ENCODE measurements around the gene ZCCHC8. TPM values are rescaled to one million over a fixed set of nuclear protein-coding genes. Genes with fewer than 3 reads are reported as not detected.
"Not testable (repeated sequence)": the region's sequence is repeated elsewhere in the genome, so short reads cannot be mapped to it uniquely, and the experiment has no call there.

ZCCHC8 gene
- total RNA-seq, 2 experiments from 2014 or later: 44.8 to 45.3 TPM

- no peaks in the 10 kb centered on the region for H3K27me3 Mint-ChIP-seq
- H3K9me3 Mint-ChIP-seq: no peaks in the 10 kb centered on the region
- H3K4me1 Mint-ChIP-seq: peaks cover 12% of the 10 kb centered on the region
- H3K4me3 Mint-ChIP-seq: no peak overlapping the region
- H3K36me3 Mint-ChIP-seq: no peaks in the 10 kb centered on the region
- POLR2A ChIA-PET: no interaction called here
- DNase-seq (peak; percentile 24), ATAC-seq (ENCODE audit: low read depth) (no peak)
- no peak overlapping the region for H3K27ac Mint-ChIP-seq
These were observed 42.4 kb downstream of the ZCCHC8 start for GRCh38 chr12:122458105-122459035.

DNA sequence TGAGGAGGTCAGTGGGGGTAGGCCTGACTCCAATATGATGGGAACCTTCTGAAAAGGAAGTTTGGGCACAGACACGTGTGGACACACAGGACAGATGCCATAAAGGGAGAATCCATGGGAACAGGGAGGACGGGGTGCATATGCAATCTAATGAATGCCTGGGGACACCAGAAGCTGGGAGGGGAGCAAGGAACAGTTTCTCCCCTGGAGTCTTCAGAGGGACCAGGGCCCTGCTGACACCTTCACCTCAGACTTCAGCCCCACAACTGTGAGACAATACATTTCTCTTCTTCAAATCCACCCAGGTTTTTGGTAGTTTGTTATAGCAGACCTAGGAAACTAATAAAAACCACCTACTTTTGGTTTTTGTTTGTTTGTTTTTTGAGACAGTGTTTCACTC lies 43.1 kb downstream of the ZCCHC8 start:
- H3K36me3 Mint-ChIP-seq: no peaks in the 10 kb centered on the region
- no peaks in the 10 kb centered on the region for H3K9me3 Mint-ChIP-seq
- ATAC-seq (ENCODE audit: low read depth): no peak
- H3K4me1 Mint-ChIP-seq: peaks cover 19% of the 10 kb centered on the region
- no peaks in the 10 kb centered on the region for H3K27me3 Mint-ChIP-seq
- no peak overlapping the region for H3K4me3 Mint-ChIP-seq
- peak overlapping the region; percentile 21 for H3K27ac Mint-ChIP-seq
- POLR2A ChIA-PET: no interaction called here
- peak; percentile 9 for DNase-seq

DNA sequence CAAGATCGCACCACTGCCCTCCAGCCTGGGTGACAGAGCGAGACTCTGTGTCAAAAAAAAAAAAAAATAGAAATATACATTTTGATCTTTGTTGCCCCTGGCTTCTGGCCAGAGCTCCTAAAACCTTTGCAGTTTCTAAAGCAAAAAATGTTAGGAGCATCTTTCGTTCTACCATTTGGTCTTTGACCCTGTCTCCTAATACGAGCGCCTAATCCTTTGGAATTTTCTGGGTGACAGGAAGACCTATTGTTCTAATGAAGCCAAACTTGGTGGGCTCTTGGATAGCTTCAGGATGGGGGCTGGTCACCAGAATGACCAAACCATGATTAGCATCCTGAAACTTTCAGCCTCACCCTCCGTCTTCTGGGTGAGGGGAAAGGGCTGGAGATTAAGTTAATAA lies 46.0 kb downstream of the ZCCHC8 start:
- H3K27ac Mint-ChIP-seq: peak overlapping the region; percentile 99
- no peak overlapping the region for H3K4me3 Mint-ChIP-seq
- no peaks in the 10 kb centered on the region for H3K9me3 Mint-ChIP-seq
- H3K27me3 Mint-ChIP-seq: no peaks in the 10 kb centered on the region
- no peak for ATAC-seq (ENCODE audit: low read depth)
- DNase-seq: no peak
- H3K36me3 Mint-ChIP-seq: no peaks in the 10 kb centered on the region
- POLR2A ChIA-PET: interaction anchor here (0.5 to 1.6 kb wide), 4 partner anchors 8 to 188 kb away, joined by 3 to 6 read pairs (median 4); partner anchors contain the start of gene ZCCHC8
- H3K4me1 Mint-ChIP-seq: peaks cover 26% of the 10 kb centered on the region

DNA sequence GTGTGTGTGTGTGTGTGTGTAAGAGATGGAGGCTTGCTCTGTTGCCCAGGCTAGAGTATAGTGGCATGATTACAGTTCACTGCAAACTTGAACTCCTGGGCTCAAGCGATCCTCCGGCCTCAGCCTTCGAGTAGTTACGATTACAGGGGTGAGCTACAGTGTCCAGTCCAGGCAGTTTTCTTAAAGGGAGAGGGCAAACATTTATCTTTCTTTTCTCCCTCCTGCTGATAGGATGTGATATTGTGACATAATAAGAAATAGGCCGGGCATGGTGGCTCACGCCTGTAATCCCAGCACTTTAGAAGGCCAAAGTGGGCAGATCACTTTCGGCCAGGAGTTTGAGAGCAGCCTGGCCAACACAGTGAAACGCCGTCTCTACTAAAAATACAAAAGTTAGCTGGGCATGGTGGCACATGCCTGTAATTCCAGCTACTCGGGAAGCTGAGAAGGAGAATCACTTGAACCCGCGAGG lies 46.4 kb downstream of the ZCCHC8 start:
- POLR2A ChIA-PET: interaction anchor here (0.6 to 1.6 kb wide), 4 partner anchors 9 to 55 kb away, joined by 3 to 6 read pairs (median 4); partner anchors contain the start of gene ZCCHC8

GRCh38 chr12:122452701-122453285 lies 47.9 kb downstream of the ZCCHC8 start:
- POLR2A ChIA-PET: interaction anchor here (0.6 to 1.2 kb wide), 7 partner anchors 23 to 227 kb away, joined by 3 to 12 read pairs (median 3); partner anchors contain the start of genes DIABLO, KNTC1, RSRC2 and ZCCHC8
- DNase-seq (peak; percentile 52), ATAC-seq (ENCODE audit: low read depth) (no peak)
- H3K27me3 Mint-ChIP-seq: no peaks in the 10 kb centered on the region
- peak overlapping the region; percentile 83 for H3K4me3 Mint-ChIP-seq
- no peaks in the 10 kb centered on the region for H3K36me3 Mint-ChIP-seq
- no peaks in the 10 kb centered on the region for H3K9me3 Mint-ChIP-seq
- H3K4me1 Mint-ChIP-seq: peaks cover 23% of the 10 kb centered on the region
- H3K27ac Mint-ChIP-seq: peak overlapping the region; percentile 99

More for the DNA sequence above, 46.4 kb downstream of the ZCCHC8 start:
- ATAC-seq (ENCODE audit: low read depth) (peak; percentile 4), DNase-seq (peak; percentile 34)
- peaks cover 26% of the 10 kb centered on the region for H3K4me1 Mint-ChIP-seq
- H3K36me3 Mint-ChIP-seq: no peaks in the 10 kb centered on the region
- peak overlapping the region; percentile 99 for H3K27ac Mint-ChIP-seq
- H3K9me3 Mint-ChIP-seq: no peaks in the 10 kb centered on the region
- no peaks in the 10 kb centered on the region for H3K27me3 Mint-ChIP-seq
- H3K4me3 Mint-ChIP-seq: peak overlapping the region; percentile 83

DNA sequence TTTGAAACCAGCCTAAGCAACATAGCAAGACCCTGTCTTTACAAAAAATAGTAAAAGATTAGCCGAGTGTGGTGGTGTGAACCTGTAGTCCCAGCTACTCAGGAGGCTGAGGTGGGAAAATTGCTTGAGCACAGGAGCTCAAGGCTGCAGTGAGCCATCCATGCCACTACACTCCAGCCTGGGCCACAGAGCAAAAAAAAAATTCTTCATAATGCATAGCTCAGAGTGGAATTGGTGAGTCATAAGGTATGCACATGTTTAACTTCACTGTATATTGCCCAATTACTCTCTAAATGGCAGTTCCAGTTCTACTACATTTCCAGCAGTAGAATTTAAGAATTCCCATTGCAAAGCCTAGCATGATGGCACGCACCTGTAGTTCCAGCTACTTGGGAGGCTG lies 51.4 kb downstream of the ZCCHC8 start:
- POLR2A ChIA-PET: interaction anchor here (0.7 to 0.9 kb wide), 2 partner anchors 52 to 137 kb away, joined by 3 read pairs; partner anchors contain the start of gene ZCCHC8
- Mint-ChIP-seq H3K27me3 (peaks cover 3% of the 10 kb centered on the region), H3K27ac (no peak overlapping the region), H3K9me3 (no peaks in the 10 kb centered on the region), H3K4me3 (no peak overlapping the region), H3K36me3 (no peaks in the 10 kb centered on the region), H3K4me1 (peaks cover 21% of the 10 kb centered on the region)
- no peak for DNase-seq
- no peak for ATAC-seq (ENCODE audit: low read depth)

DNA sequence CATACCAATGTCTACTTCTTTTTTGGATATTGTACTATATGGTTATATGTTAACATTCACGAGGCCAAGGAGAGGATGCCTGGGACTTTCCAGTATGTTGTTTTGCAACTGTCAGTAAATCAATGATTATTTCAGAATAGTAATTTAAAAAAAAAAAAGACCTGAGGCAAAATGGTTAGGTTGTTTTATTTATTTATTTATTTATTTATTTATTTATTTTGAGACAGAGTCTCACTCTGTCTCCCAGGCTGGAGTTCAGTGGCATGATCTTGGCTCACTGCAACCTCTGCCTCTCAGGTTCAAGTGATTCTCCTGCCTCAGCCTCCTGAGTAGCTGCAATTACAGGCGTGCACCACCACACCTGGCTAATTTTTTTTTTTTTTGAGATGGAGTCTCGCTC lies 52.9 kb downstream of the ZCCHC8 start:
- H3K9me3 Mint-ChIP-seq; H3K4me1 Mint-ChIP-seq; H3K4me3 Mint-ChIP-seq; H3K27ac Mint-ChIP-seq; DNase-seq; H3K36me3 Mint-ChIP-seq; ATAC-seq (ENCODE audit: low read depth); POLR2A ChIA-PET; H3K27me3 Mint-ChIP-seq: not testable (repeated sequence)

DNA sequence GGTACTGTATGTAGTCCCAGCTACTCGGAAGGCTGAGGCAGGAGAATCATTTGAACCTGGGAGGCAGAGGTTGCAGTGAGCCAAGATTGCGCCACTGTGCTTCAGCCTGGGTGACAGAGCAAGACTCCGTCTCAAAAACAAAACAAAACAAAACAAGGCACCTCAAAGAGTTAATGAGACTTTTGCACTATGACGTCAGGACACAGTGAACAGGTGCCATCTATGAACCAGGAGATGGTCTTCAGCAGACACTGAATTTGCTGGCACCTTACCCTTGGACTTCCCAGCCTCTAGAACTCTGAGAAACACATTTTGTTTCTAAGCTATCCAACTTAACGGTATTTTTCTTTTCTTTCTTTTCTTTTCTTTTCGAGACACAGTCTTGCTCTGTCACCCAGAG lies 54.3 kb downstream of the ZCCHC8 start:
- POLR2A ChIA-PET, H3K9me3 Mint-ChIP-seq: not testable (repeated sequence)

DNA sequence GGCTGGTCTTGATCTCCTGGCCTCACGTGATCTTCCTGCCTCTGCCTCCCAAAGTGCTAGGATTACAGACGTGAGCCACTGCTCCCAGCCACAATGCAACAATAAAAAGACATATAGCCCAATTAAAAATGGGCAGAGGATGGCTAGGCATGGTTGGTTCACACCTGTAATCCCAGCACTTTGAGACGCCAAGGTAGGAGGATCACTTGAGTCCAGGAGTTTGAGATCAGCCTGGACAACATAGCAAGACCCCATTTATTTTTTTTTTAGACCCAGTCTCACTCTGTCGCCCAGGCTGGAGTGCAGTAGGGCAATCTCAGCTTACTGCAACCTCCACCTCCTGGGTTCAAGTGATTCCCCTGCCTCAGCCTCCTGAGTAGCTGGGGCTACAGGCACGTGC lies 56.7 kb downstream of the ZCCHC8 start:
- not testable (repeated sequence) for H3K4me1 Mint-ChIP-seq, H3K27me3 Mint-ChIP-seq

More for the DNA sequence above, 54.3 kb downstream of the ZCCHC8 start:
- H3K4me1 Mint-ChIP-seq; H3K4me3 Mint-ChIP-seq; H3K27me3 Mint-ChIP-seq; H3K27ac Mint-ChIP-seq; ATAC-seq (ENCODE audit: low read depth); H3K36me3 Mint-ChIP-seq; DNase-seq: not testable (repeated sequence)

GRCh38 chr12:122438822-122439221 lies 61.9 kb downstream of the ZCCHC8 start:
- DNase-seq; H3K27ac Mint-ChIP-seq; H3K9me3 Mint-ChIP-seq; ATAC-seq (ENCODE audit: low read depth); H3K27me3 Mint-ChIP-seq; POLR2A ChIA-PET; H3K36me3 Mint-ChIP-seq; H3K4me1 Mint-ChIP-seq; H3K4me3 Mint-ChIP-seq: not testable (repeated sequence)

More for the DNA sequence above, 56.7 kb downstream of the ZCCHC8 start:
- H3K27ac Mint-ChIP-seq; H3K4me3 Mint-ChIP-seq; ATAC-seq (ENCODE audit: low read depth); DNase-seq; H3K36me3 Mint-ChIP-seq; H3K9me3 Mint-ChIP-seq; POLR2A ChIA-PET: not testable (repeated sequence)

DNA sequence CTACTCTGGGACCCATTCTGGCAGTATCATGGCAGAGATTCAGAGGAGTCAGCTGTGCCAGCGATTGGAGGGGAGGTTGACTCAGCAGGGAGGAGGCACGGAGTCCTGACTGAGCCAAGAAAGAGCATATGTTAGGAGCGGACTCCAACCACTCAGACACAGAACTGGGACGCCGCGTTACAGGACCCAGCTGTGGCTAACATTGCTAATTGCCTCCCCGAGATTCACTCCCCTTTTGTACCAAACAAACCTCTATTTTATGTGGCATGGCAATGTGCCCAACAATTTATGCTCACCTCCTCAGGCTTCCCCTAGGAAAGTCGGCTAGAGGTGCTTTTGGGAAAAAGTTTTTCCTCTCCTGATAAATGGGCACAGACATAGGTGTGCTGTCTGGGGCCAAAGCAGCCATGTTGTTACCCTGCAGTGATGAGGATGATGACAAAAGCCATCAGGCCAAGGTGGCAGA lies 63.0 kb downstream of the ZCCHC8 start:
- H3K36me3 Mint-ChIP-seq: no peaks in the 10 kb centered on the region
- no peaks in the 10 kb centered on the region for H3K4me1 Mint-ChIP-seq
- DNase-seq (no peak), ATAC-seq (ENCODE audit: low read depth) (no peak)
- H3K27me3 Mint-ChIP-seq: no peaks in the 10 kb centered on the region
- H3K9me3 Mint-ChIP-seq: no peaks in the 10 kb centered on the region
- POLR2A ChIA-PET: no interaction called here
- no peak overlapping the region for H3K4me3 Mint-ChIP-seq
- no peak overlapping the region for H3K27ac Mint-ChIP-seq

DNA sequence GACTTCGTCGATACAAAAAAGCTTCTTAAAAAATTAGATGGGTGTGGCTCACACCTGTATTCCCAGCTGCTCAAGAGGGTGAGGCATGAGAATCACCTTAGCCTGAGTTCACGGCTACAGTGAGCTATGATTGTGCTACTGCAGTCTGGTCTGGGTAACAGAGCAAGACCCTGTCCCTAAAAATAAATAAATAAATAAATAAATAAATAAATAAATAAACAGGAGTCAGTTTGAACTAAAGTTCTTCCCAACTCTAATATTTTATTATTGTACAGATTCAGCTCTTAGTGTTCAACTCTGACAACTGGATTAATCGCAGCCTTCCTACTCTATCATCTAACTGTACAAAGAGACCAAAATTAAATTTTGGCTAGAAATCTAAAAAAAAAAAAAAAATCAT lies 65.5 kb downstream of the ZCCHC8 start:
- ATAC-seq (ENCODE audit: low read depth): no peak

GRCh38 chr12:122429043-122429442 lies 71.7 kb downstream of the ZCCHC8 start:
- ATAC-seq (ENCODE audit: low read depth); POLR2A ChIA-PET; H3K36me3 Mint-ChIP-seq: not testable (repeated sequence)

More for the DNA sequence above, 65.5 kb downstream of the ZCCHC8 start:
- no peak for DNase-seq
- no peaks in the 10 kb centered on the region for H3K4me1 Mint-ChIP-seq
- POLR2A ChIA-PET: interaction anchor here (0.6 kb wide), 1 partner anchor 366 kb away, joined by 3 read pairs; no protein-coding TSS in a partner anchor
- no peaks in the 10 kb centered on the region for H3K9me3 Mint-ChIP-seq
- no peak overlapping the region for H3K4me3 Mint-ChIP-seq
- no peaks in the 10 kb centered on the region for H3K36me3 Mint-ChIP-seq
- no peaks in the 10 kb centered on the region for H3K27me3 Mint-ChIP-seq
- H3K27ac Mint-ChIP-seq: no peak overlapping the region

More at GRCh38 chr12:122429043-122429442, 71.7 kb downstream of the ZCCHC8 start:
- not testable (repeated sequence) for H3K27ac Mint-ChIP-seq, DNase-seq, H3K4me3 Mint-ChIP-seq, H3K9me3 Mint-ChIP-seq, H3K4me1 Mint-ChIP-seq, H3K27me3 Mint-ChIP-seq
